GM12892 (cell line): ENCODE results near the gene TACC2.

Source experiments
- POLR2A ChIP-seq: IDR thresholded peaks from 2 replicates; pipeline ENCODE4 v1.6.1; 2011; ENCODE audit warnings: low read depth, low read length, control low read depth
- TAF1 ChIP-seq: IDR thresholded peaks from 2 replicates; pipeline ENCODE4 v1.6.1; 2011; ENCODE audit warnings: low read depth, mild to moderate bottlenecking, control low read depth, low read length, borderline replicate concordance

- no peak for TF ChIP-seq POLR2A
- no peak for TF ChIP-seq TAF1
These were observed 244.9 kb downstream of the TACC2 start for GRCh38 chr10:122233857-122234348.
